CD4-positive, alpha-beta T cell treated with Interleukin-15 for 1 hour (primary cell): ENCODE results near the gene USP17L15.
"Not testable (repeated sequence)": the region's sequence is repeated elsewhere in the genome, so short reads cannot be mapped to it uniquely, and the experiment has no call there.

Experiments used
- DNase-seq: peaks from one replicate; pipeline ENCODE4 v3.0.0-alpha.2; 2020

USP17L15 gene, protein sequence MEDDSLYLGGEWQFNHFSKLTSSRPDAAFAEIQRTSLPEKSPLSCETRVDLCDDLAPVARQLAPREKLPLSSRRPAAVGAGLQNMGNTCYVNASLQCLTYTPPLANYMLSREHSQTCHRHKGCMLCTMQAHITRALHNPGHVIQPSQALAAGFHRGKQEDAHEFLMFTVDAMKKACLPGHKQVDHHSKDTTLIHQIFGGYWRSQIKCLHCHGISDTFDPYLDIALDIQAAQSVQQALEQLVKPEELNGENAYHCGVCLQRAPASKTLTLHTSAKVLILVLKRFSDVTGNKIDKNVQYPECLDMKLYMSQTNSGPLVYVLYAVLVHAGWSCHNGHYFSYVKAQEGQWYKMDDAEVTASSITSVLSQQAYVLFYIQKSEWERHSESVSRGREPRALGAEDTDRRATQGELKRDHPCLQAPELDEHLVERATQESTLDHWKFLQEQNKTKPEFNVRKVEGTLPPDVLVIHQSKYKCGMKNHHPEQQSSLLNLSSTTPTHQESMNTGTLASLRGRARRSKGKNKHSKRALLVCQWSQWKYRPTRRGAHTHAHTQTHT

DNA sequence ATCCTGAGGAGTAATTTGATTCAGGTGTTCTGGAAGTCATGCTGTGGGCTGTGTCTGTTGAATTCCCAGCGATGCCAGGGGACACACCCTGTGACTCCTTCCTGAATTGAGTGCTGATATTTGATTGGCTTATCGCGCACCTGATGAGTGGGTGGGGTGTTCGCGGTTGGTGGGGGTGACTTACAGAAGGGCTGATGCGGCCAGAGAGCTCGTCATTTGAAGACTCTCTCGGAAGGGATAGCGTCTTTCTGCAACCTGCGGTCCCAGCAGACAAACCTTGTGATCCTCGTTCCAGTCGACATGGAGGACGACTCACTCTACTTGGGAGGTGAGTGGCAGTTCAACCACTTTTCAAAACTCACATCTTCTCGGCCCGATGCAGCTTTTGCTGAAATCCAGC, at the start of gene USP17L15:
Gene USP17L15 (plus strand): TSS at position 301 of the 400 bp plus-strand sequence. CDS start 0 bp downstream, at position 301.
- DNase-seq = not testable (repeated sequence)

DNA sequence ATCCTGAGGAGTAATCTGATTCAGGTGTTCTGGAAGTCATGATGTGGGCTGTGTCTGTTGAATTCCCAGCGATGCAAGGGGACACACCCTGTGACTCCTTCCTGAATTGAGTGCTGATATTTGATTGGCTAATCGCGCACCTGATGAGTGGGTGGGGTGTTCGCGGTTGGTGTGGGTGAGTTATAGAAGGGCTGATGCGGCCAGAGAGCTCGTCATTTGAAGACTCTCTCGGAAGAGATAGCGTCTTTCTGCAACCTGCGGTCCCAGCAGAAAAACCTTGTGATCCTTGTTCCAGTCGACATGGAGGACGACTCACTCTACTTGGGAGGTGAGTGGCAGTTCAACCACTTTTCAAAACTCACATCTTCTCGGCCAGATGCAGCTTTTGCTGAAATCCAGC, 23.8 kb upstream of the USP17L15 start, which contains the start of gene USP17L10:
Gene USP17L10 (plus strand): TSS at position 301 of the 400 bp plus-strand sequence. CDS start 0 bp downstream, at position 301.
- not testable (repeated sequence) for DNase-seq

DNA sequence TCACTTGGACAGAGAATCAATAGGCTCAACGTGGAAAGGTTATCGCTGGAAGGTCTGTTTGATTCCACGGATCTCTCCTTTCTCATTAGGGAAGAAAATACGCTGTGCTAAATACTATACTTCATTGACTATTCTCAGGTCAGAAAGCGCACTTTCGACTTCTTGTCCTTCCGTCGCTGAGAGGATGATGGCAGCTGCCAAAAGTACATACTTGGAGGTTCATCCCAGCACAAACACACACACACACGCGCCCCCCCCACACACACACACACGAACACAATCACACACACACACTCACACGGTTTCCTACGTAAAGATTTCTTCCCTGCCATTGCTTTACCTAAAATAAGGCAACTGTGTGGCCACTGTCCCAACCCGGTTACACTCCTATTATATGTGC, 19.5 kb upstream of the USP17L15 start:
- not testable (repeated sequence) for DNase-seq

DNA sequence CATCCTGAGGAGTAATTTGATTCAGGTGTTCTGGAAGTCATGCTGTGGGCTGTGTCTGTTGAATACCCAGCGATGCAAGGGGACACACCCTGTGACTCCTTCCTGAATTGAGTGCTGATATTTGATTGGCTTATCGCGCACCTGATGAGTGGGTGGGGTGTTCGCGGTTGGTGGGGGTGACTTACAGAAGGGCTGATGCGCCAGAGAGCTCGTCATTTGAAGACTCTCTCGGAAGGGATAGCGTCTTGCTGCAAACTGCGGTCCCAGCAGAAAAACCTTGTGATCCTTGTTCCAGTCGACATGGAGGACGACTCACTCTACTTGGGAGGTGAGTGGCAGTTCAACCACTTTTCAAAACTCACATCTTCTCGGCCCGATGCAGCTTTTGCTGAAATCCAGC, 19.1 kb upstream of the USP17L15 start, which contains the start of gene USP17L11:
Gene USP17L11 (plus strand): TSS at position 301 of the 400 bp plus-strand sequence. CDS start 0 bp downstream, at position 301.
- DNase-seq = not testable (repeated sequence)

DNA sequence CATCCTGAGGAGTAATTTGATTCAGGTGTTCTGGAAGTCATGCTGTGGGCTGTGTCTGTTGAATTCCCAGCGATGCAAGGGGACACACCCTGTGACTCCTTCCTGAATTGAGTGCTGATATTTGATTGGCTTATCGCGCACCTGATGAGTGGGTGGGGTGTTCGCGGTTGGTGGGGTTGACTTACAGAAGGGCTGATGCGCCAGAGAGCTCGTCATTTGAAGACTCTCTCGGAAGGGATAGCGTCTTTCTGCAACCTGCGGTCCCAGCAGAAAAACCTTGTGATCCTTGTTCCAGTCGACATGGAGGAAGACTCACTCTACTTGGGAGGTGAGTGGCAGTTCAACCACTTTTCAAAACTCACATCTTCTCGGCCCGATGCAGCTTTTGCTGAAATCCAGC, 14.3 kb upstream of the USP17L15 start, which contains the start of gene USP17L12:
Gene USP17L12 (plus strand): TSS at position 301 of the 400 bp plus-strand sequence. CDS start 0 bp downstream, at position 301.
- DNase-seq = not testable (repeated sequence)

DNA sequence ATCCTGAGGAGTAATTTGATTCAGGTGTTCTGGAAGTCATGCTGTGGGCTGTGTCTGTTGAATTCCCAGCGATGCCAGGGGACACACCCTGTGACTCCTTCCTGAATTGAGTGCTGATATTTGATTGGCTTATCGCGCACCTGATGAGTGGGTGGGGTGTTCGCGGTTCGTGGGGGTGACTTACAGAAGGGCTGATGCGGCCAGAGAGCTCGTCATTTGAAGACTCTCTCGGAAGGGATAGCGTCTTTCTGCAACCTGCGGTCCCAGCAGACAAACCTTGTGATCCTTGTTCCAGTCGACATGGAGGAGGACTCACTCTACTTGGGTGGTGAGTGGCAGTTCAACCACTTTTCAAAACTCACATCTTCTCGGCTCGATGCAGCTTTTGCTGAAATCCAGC, 9.6 kb upstream of the USP17L15 start, which contains the start of gene USP17L13:
Gene USP17L13 (plus strand): TSS at position 301 of the 400 bp plus-strand sequence. CDS start 0 bp downstream, at position 301.
- not testable (repeated sequence) for DNase-seq

DNA sequence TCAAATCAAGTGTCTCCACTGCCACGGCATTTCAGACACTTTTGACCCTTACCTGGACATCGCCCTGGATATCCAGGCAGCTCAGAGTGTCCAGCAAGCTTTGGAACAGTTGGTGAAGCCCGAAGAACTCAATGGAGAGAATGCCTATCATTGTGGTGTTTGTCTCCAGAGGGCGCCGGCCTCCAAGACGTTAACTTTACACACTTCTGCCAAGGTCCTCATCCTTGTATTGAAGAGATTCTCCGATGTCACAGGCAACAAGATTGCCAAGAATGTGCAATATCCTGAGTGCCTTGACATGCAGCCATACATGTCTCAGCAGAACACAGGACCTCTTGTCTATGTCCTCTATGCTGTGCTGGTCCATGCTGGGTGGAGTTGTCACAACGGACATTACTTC, 3.9 kb upstream of the USP17L15 start:
- not testable (repeated sequence) for DNase-seq

DNA sequence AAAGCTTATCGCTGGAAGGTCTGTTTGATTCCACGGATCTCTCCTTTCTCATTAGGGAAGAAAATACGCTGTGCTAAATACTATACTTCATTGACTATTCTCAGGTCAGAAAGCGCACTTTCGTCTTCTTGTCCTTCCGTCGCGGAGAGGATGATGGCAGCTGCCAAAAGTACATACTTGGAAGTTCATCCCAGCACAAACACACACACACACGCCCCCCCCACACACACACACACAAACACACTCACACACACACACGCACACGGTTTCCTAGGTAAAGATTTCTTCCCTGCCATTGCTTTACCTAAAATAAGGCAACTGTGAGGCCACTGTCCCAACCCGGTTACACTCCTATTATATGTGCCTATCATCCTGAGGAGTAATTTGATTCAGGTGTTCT, 4.3 kb downstream of the USP17L15 start:
- peak; percentile 19 for DNase-seq

DNA sequence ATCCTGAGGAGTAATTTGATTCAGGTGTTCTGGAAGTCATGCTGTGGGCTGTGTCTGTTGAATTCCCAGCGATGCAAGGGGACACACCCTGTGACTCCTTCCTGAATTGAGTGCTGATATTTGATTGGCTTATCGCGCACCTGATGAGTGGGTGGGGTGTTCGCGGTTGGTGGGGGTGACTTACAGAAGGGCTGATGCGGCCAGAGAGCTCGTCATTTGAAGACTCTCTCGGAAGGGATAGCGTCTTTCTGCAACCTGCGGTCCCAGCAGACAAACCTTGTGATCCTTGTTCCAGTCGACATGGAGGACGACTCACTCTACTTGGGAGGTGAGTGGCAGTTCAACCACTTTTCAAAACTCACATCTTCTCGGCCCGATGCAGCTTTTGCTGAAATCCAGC, 9.4 kb downstream of the USP17L15 start, which contains the start of gene USP17L17:
Gene USP17L17 (plus strand): TSS at position 301 of the 400 bp plus-strand sequence. CDS start 0 bp downstream, at position 301.
- DNase-seq = not testable (repeated sequence)

DNA sequence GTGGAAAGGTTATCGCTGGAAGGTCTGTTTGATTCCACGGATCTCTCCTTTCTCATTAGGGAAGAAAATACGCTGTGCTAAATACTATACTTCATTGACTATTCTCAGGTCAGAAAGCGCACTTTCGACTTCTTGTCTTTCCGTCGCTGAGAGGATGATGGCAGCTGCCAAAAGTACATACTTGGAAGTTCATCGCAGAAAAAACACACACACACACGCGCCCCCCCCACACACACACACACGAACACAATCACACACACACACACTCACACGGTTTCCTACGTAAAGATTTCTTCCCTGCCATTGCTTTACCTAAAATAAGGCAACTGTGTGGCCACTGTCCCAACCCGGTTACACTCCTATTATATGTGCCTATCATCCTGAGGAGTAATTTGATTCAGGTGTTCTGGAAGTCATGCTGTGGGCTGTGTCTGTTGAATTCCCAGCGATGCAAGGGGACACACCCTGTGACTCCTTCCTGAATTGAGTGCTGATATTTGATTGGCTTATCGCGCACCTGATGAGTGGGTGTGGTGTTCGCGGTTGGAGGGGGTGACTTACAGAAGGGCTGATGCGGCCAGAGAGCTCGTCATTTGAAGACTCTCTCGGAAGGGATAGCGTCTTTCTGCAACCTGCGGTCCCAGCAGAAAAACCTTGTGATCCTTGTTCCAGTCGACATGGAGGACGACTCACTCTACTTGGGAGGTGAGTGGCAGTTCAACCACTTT, 13.9 kb downstream of the USP17L15 start, which contains the start of gene USP17L18:
Gene USP17L18 (plus strand): TSS at position 678 of the 728 bp plus-strand sequence. CDS start 0 bp downstream, at position 678.
- DNase-seq = not testable (repeated sequence)

DNA sequence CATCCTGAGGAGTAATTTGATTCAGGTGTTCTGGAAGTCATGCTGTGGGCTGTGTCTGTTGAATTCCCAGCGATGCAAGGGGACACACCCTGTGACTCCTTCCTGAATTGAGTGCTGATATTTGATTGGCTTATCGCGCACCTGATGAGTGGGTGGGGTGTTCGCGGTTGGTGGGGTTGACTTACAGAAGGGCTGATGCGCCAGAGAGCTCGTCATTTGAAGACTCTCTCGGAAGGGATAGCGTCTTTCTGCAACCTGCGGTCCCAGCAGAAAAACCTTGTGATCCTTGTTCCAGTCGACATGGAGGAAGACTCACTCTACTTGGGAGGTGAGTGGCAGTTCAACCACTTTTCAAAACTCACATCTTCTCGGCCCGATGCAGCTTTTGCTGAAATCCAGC, 18.9 kb downstream of the USP17L15 start, which contains the start of gene USP17L19:
Gene USP17L19 (plus strand): TSS at position 301 of the 400 bp plus-strand sequence. CDS start 0 bp downstream, at position 301.
- DNase-seq = not testable (repeated sequence)

DNA sequence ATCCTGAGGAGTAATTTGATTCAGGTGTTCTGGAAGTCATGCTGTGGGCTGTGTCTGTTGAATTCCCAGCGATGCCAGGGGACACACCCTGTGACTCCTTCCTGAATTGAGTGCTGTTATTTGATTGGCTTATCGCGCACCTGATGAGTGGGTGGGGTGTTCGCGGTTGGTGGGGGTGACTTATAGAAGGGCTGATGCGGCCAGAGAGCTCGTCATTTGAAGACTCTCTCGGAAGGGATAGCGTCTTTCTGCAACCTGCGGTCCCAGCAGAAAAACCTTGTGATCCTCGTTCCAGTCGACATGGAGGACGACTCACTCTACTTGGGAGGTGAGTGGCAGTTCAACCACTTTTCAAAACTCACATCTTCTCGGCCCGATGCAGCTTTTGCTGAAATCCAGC, 23.6 kb downstream of the USP17L15 start, which contains the start of gene USP17L20:
Gene USP17L20 (plus strand): TSS at position 301 of the 400 bp plus-strand sequence. CDS start 0 bp downstream, at position 301.
- not testable (repeated sequence) for DNase-seq

DNA sequence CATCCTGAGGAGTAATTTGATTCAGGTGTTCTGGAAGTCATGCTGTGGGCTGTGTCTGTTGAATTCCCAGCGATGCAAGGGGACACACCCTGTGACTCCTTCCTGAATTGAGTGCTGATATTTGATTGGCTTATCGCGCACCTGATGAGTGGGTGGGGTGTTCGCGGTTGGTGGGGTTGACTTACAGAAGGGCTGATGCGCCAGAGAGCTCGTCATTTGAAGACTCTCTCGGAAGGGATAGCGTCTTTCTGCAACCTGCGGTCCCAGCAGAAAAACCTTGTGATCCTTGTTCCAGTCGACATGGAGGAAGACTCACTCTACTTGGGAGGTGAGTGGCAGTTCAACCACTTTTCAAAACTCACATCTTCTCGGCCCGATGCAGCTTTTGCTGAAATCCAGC, 28.4 kb downstream of the USP17L15 start, which contains the start of gene USP17L21:
Gene USP17L21 (plus strand): TSS at position 301 of the 400 bp plus-strand sequence. CDS start 0 bp downstream, at position 301.
- DNase-seq = not testable (repeated sequence)

DNA sequence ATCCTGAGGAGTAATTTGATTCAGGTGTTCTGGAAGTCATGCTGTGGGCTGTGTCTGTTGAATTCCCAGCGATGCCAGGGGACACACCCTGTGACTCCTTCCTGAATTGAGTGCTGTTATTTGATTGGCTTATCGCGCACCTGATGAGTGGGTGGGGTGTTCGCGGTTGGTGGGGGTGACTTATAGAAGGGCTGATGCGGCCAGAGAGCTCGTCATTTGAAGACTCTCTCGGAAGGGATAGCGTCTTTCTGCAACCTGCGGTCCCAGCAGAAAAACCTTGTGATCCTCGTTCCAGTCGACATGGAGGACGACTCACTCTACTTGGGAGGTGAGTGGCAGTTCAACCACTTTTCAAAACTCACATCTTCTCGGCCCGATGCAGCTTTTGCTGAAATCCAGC, 33.1 kb downstream of the USP17L15 start, which contains the start of gene USP17L22:
Gene USP17L22 (plus strand): TSS at position 301 of the 400 bp plus-strand sequence. CDS start 0 bp downstream, at position 301.
- DNase-seq = not testable (repeated sequence)

DNA sequence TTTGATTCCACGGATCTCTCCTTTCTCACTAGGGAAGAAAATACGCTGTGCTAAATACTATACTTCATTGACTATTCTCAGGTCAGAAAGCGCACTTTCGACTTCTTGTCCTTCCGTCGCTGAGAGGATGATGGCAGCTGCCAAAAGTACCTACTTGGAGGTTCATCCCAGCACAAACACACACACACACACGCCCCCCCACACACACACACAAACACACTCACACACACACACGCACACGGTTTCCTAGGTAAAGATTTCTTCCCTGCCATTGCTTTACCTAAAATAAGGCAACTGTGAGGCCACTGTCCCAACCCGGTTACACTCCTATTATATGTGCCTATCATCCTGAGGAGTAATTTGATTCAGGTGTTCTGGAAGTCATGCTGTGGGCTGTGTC, 37.5 kb downstream of the USP17L15 start:
- DNase-seq = not testable (repeated sequence)
